Measurements from ENCODE around the gene MRPL37.
A peak's percentile ranks its signal among the peaks of the same experiment; 100 is the strongest.
"Not testable (repeated sequence)": the region's sequence is repeated elsewhere in the genome, so short reads cannot be mapped to it uniquely, and the experiment has no call there.

The MRPL37 gene

DNA sequence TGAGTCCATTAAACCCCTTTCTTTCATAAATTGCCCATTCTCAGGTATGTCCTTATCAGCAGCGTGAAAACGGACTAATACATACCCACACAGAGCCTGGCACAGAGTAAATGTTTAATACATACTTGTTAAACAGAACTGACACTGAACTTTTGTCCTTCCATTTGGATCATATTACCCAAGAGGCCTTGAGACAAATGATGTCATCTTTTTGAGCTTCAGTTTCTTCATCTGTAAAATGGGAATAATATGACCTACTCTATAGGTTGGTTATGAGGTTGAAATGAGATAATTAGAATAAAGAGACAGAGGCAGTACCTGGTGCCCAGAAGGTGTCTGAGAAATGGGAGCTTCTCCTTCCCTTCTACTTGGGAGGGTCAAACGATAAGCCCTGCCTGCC is 13.9 kb upstream of the MRPL37 start:
- Mint-ChIP-seq H3K27ac (no peak overlapping the region), H3K4me3 (no peak overlapping the region), H3K4me1 (ENCODE audit: low read depth) (no peaks in the 10 kb centered on the region), H3K9me3 (no peaks in the 10 kb centered on the region), H3K27me3 (no peaks in the 10 kb centered on the region), H3K36me3 (ENCODE audit: low read depth) (peaks cover 37% of the 10 kb centered on the region)

- Mint-ChIP-seq H3K4me3 (no peak overlapping the region), H3K36me3 (ENCODE audit: low read depth) (peaks cover 40% of the 10 kb centered on the region), H3K27me3 (no peaks in the 10 kb centered on the region), H3K27ac (no peak overlapping the region), H3K4me1 (ENCODE audit: low read depth) (no peaks in the 10 kb centered on the region), H3K9me3 (no peaks in the 10 kb centered on the region)
Measured at GRCh38 chr1:54188291-54188690, 11.7 kb upstream of the MRPL37 start.

DNA sequence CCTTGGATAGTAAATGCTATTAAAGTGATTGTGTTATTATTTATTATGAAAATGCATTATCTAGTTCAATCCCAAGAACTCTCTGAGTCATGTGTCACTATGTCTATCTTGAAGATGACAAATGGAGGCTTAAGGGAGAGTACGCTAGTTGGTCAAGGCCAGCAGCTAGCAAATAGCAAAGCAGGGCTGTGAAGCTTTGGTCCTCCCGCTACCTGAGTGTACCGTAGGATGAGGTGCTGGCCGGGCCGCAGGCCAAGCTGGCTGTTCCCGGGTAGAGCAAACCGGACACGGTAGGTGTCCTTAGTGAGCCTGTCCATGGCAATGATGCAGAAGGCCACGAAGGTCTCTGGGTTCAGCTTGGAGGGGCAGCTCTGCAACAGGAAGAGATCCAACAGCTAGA is 9.4 kb upstream of the MRPL37 start:
- H3K4me3 Mint-ChIP-seq = no peak overlapping the region
- H3K9me3 Mint-ChIP-seq = no peaks in the 10 kb centered on the region
- H3K4me1 Mint-ChIP-seq (ENCODE audit: low read depth) = no peaks in the 10 kb centered on the region
- no peak overlapping the region for H3K27ac Mint-ChIP-seq
- H3K27me3 Mint-ChIP-seq = no peaks in the 10 kb centered on the region
- peaks cover 48% of the 10 kb centered on the region for H3K36me3 Mint-ChIP-seq (ENCODE audit: low read depth)

DNA sequence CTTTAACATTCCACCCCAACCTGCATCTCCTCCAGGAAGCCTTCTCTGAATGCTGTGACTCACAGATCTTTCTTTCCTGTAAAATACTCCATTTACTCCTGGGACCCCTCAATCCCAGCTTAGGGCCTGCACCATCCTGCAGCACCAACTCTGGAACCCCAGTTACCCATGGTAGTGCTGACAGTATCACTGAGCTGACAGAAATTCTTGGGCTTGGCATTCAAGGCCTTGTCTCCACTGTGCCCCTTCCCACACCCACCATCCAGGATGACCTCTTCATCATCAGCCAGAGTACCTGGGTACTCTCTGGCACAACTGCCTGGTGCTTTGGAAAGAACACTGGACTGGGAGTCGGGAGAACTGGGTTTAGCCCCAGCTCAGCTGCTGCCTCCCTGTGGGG is 8.4 kb upstream of the MRPL37 start:
- H3K27ac Mint-ChIP-seq = no peak overlapping the region
- H3K4me1 Mint-ChIP-seq (ENCODE audit: low read depth) = no peaks in the 10 kb centered on the region
- no peak overlapping the region for H3K4me3 Mint-ChIP-seq
- no peaks in the 10 kb centered on the region for H3K9me3 Mint-ChIP-seq
- no peaks in the 10 kb centered on the region for H3K27me3 Mint-ChIP-seq
- H3K36me3 Mint-ChIP-seq (ENCODE audit: low read depth) = peaks cover 44% of the 10 kb centered on the region

- no peaks in the 10 kb centered on the region for H3K4me1 Mint-ChIP-seq (ENCODE audit: low read depth)
- peaks cover 29% of the 10 kb centered on the region for H3K36me3 Mint-ChIP-seq (ENCODE audit: low read depth)
- H3K9me3 Mint-ChIP-seq = no peaks in the 10 kb centered on the region
- no peaks in the 10 kb centered on the region for H3K27me3 Mint-ChIP-seq
- no peak overlapping the region for H3K4me3 Mint-ChIP-seq
- no peak overlapping the region for H3K27ac Mint-ChIP-seq
Measured at GRCh38 chr1:54193453-54193852, 6.5 kb upstream of the MRPL37 start.

GRCh38 chr1:54199151-54199764 is 709 bp upstream of the MRPL37 start:
- H3K36me3 Mint-ChIP-seq (ENCODE audit: low read depth) = peaks cover 43% of the 10 kb centered on the region
- peak overlapping the region; percentile 94 for H3K4me3 Mint-ChIP-seq
- H3K4me1 Mint-ChIP-seq (ENCODE audit: low read depth) = peaks cover 33% of the 10 kb centered on the region
- H3K27ac Mint-ChIP-seq = peak overlapping the region; percentile 87
- H3K27me3 Mint-ChIP-seq = no peaks in the 10 kb centered on the region
- H3K9me3 Mint-ChIP-seq = no peaks in the 10 kb centered on the region

GRCh38 chr1:54200519-54200997 is 591 bp downstream of the MRPL37 start:
- Mint-ChIP-seq H3K9me3 (no peaks in the 10 kb centered on the region), H3K27me3 (no peaks in the 10 kb centered on the region), H3K27ac (peak overlapping the region; percentile 87), H3K4me3 (peak overlapping the region; percentile 94), H3K4me1 (ENCODE audit: low read depth) (peaks cover 33% of the 10 kb centered on the region), H3K36me3 (ENCODE audit: low read depth) (peaks cover 43% of the 10 kb centered on the region)

- peaks cover 71% of the 10 kb centered on the region for H3K36me3 Mint-ChIP-seq (ENCODE audit: low read depth)
- H3K4me3 Mint-ChIP-seq = no peak overlapping the region
- H3K27me3 Mint-ChIP-seq = no peaks in the 10 kb centered on the region
- peaks cover 36% of the 10 kb centered on the region for H3K4me1 Mint-ChIP-seq (ENCODE audit: low read depth)
- H3K27ac Mint-ChIP-seq = no peak overlapping the region
- no peaks in the 10 kb centered on the region for H3K9me3 Mint-ChIP-seq
Measured at GRCh38 chr1:54204199-54204598, 4.2 kb downstream of the MRPL37 start.

GRCh38 chr1:54207287-54207686 is 7.3 kb downstream of the MRPL37 start:
- H3K27me3 Mint-ChIP-seq = no peaks in the 10 kb centered on the region
- peaks cover 83% of the 10 kb centered on the region for H3K36me3 Mint-ChIP-seq (ENCODE audit: low read depth)
- peaks cover 16% of the 10 kb centered on the region for H3K4me1 Mint-ChIP-seq (ENCODE audit: low read depth)
- H3K9me3 Mint-ChIP-seq = no peaks in the 10 kb centered on the region
- peak overlapping the region; percentile 81 for H3K27ac Mint-ChIP-seq
- no peak overlapping the region for H3K4me3 Mint-ChIP-seq

- not testable (repeated sequence) for H3K4me1 Mint-ChIP-seq (ENCODE audit: low read depth); H3K27me3 Mint-ChIP-seq; H3K27ac Mint-ChIP-seq; H3K4me3 Mint-ChIP-seq; H3K9me3 Mint-ChIP-seq
- peaks cover 83% of the 10 kb centered on the region for H3K36me3 Mint-ChIP-seq (ENCODE audit: low read depth)
Measured at GRCh38 chr1:54207896-54208295, 7.9 kb downstream of the MRPL37 start.

DNA sequence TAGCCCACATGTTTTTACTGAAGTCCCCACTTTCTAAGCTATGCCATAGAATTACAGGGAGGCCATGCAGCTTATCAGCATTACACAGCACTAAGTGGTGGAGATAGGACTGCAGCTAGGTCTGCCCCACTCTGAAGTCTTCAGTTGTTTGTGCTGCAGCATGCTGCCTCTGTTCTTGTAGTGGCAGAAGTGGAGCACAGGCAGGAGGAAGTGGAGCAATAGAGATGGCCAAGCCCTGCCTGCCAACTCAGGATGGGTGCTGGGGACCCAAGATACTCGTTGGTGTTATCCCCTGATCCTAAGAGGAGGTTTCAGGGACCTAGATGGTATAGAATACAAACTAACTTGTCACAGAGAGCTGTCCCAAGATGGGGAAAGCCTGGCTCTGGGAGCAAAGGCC is 12.9 kb downstream of the MRPL37 start:
- Mint-ChIP-seq H3K4me3 (no peak overlapping the region), H3K27me3 (no peaks in the 10 kb centered on the region), H3K27ac (no peak overlapping the region), H3K36me3 (ENCODE audit: low read depth) (peaks cover 82% of the 10 kb centered on the region), H3K9me3 (no peaks in the 10 kb centered on the region), H3K4me1 (ENCODE audit: low read depth) (no peaks in the 10 kb centered on the region)

GRCh38 chr1:54215523-54215922 is 15.6 kb downstream of the MRPL37 start:
- H3K4me3 Mint-ChIP-seq = no peak overlapping the region
- no peaks in the 10 kb centered on the region for H3K9me3 Mint-ChIP-seq
- no peaks in the 10 kb centered on the region for H3K27me3 Mint-ChIP-seq
- H3K4me1 Mint-ChIP-seq (ENCODE audit: low read depth) = no peaks in the 10 kb centered on the region
- no peak overlapping the region for H3K27ac Mint-ChIP-seq
- peaks cover 74% of the 10 kb centered on the region for H3K36me3 Mint-ChIP-seq (ENCODE audit: low read depth)

DNA sequence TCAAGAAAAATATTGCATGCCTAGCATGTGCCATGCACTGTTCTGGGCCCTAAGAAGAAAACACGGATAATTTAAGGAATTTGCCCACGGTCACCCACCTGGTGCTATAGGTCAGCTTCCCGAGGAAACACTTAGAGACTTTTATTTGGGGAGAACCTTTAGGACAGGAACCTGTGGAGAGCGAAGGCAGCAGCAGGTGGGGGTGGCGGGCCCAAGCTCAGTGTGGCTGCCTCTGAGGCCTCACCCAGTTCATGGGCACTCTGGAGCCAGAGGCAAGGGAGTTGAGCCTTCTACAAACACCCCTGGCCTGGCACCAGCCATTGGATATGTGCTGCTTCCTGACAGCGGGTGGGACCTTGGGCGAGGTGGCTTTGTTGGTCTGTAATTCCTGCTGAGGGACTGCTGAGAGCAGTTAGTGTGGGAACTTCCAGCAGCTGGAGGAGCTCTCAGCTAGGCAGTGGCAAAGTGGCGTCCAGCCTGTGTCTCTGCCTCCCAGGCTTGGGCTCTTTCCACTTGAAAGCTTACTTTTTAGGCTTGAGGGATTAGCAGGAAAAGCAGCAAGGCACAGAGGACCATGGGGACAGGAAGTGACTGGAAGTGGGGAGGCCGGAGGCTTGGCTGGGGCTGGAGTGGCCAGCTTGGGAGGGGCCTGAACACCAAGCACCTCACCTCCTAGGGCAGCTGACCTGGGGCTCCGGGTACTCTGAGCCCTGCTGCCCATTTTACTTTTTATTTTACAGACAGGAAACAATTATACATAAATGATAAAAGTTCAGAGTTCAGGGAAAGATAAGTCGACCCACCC is 19.1 kb downstream of the MRPL37 start:
- peak overlapping the region; percentile 63 for H3K27ac Mint-ChIP-seq
- no peaks in the 10 kb centered on the region for H3K27me3 Mint-ChIP-seq
- H3K4me3 Mint-ChIP-seq = no peak overlapping the region
- H3K36me3 Mint-ChIP-seq (ENCODE audit: low read depth) = peaks cover 61% of the 10 kb centered on the region
- no peaks in the 10 kb centered on the region for H3K9me3 Mint-ChIP-seq
- no peaks in the 10 kb centered on the region for H3K4me1 Mint-ChIP-seq (ENCODE audit: low read depth)

- no peak overlapping the region for H3K27ac Mint-ChIP-seq
- H3K27me3 Mint-ChIP-seq = no peaks in the 10 kb centered on the region
- no peaks in the 10 kb centered on the region for H3K9me3 Mint-ChIP-seq
- H3K4me1 Mint-ChIP-seq (ENCODE audit: low read depth) = no peaks in the 10 kb centered on the region
- H3K4me3 Mint-ChIP-seq = no peak overlapping the region
- peaks cover 56% of the 10 kb centered on the region for H3K36me3 Mint-ChIP-seq (ENCODE audit: low read depth)
Measured at GRCh38 chr1:54219688-54220003, 19.7 kb downstream of the MRPL37 start.

- H3K4me3 Mint-ChIP-seq = no peak overlapping the region
- H3K36me3 Mint-ChIP-seq (ENCODE audit: low read depth) = peaks cover 53% of the 10 kb centered on the region
- no peak overlapping the region for H3K27ac Mint-ChIP-seq
- H3K9me3 Mint-ChIP-seq = no peaks in the 10 kb centered on the region
- no peaks in the 10 kb centered on the region for H3K27me3 Mint-ChIP-seq
- no peaks in the 10 kb centered on the region for H3K4me1 Mint-ChIP-seq (ENCODE audit: low read depth)
Measured at GRCh38 chr1:54220004-54220811, 20.2 kb downstream of the MRPL37 start.
